Measurements from ENCODE around the gene COX7A1. TPM values are rescaled to one million over a fixed set of nuclear protein-coding genes. Genes with fewer than 3 reads are reported as not detected.
"Not testable (repeated sequence)": the region's sequence is repeated elsewhere in the genome, so short reads cannot be mapped to it uniquely, and the experiment has no call there.

The COX7A1 gene
- total RNA-seq, 2 donors from 2014 or later: not detected

DNA sequence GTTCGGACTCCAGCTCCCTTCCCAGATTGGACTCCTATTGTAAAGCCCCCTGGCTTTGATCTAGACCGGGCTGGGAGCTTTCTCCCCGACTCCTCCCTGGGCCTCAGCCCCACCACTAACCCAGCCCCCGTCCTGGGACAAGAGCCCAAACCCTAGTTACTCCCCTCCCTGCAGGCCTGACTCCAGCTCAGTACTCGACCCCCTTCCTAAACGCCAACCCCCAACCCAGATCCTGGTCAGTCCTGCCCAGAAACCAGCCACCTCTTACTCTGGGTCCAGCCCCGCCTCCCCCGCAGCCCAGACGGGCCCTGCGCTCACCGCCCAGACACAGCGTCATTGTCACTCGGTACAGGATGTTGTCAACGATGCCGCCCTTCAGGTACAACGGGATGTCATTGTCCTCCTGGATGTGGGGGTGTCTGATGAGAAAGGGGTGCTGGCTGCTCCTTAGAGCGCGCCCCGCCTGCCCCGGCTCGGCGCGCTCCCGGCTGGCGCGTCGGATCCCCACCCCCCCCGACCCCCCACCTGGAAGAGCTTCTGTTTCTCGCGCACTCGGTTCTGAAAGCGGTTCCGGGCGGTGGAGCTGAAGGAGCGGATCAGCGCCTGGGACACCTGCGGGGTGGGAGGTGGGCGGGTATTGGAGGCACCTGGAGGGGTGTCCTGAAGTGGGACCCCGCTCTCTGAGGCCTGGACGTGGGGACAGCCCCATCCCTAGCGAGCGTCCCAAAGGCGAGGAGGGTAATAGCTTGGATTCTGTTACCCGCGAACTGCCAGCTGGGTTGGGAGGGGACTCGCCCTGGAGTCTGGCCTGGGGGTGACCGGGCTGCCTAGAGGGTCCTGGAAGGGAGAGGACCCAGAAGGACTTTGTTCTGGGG, 866 bp downstream of the COX7A1 start:
- Mint-ChIP-seq H3K27me3 (no peaks in the 10 kb centered on the region), H3K36me3 (ENCODE audit: low read depth) (peaks cover 50% of the 10 kb centered on the region), H3K4me1 (peaks cover 14% of the 10 kb centered on the region), H3K4me3 (no peak overlapping the region), H3K27ac (no peak overlapping the region), H3K9me3 (no peaks in the 10 kb centered on the region)
- ATAC-seq (replicated peaks): no peak

GRCh38 chr19:36150586-36150985, 1.7 kb downstream of the COX7A1 start:
- Mint-ChIP-seq H3K4me3 (no peak overlapping the region), H3K4me1 (peaks cover 7% of the 10 kb centered on the region), H3K36me3 (ENCODE audit: low read depth) (peaks cover 58% of the 10 kb centered on the region), H3K9me3 (no peaks in the 10 kb centered on the region), H3K27ac (peak overlapping the region; percentile 62), H3K27me3 (no peaks in the 10 kb centered on the region)
- no peak for ATAC-seq (replicated peaks)

DNA sequence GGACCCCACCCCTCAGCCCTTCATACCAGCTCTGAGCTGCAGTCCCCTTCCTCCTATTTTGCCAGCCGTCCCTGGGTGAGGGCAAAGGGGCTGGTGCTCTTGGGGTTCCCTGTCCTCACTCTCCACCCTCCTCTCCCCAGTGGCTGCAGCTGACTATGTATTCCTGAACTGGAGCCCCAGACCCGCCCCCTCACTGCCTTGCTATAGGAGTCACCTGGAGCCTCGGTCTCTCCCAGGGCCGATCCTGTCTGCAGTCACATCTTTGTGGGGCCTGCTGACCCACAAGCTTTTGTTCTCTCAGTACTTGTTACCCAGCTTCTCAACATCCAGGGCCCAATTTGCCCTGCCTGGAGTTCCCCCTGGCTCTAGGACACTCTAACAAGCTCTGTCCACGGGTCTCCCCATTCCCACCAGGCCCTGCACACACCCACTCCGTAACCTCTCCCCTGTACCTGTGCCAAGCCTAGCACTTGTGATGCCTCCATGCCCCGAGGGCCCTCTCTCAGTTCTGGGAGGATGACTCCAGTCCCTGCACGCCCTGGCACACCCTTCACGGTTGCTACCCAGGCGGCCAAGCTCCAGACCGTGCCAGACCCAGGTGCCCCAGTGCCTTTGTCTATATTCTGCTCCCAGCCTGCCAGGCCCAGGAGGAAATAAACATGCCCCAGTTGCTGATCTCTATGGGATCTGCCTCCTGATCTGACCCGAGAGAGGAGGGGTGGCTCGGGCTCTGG, 2.4 kb downstream of the COX7A1 start:
- no peak for ATAC-seq (replicated peaks)
- peaks cover 65% of the 10 kb centered on the region for H3K36me3 Mint-ChIP-seq (ENCODE audit: low read depth)
- no peak overlapping the region for H3K4me3 Mint-ChIP-seq
- peaks cover 3% of the 10 kb centered on the region for H3K4me1 Mint-ChIP-seq
- H3K9me3 Mint-ChIP-seq: no peaks in the 10 kb centered on the region
- no peaks in the 10 kb centered on the region for H3K27me3 Mint-ChIP-seq
- peak overlapping the region; percentile 62 for H3K27ac Mint-ChIP-seq

DNA sequence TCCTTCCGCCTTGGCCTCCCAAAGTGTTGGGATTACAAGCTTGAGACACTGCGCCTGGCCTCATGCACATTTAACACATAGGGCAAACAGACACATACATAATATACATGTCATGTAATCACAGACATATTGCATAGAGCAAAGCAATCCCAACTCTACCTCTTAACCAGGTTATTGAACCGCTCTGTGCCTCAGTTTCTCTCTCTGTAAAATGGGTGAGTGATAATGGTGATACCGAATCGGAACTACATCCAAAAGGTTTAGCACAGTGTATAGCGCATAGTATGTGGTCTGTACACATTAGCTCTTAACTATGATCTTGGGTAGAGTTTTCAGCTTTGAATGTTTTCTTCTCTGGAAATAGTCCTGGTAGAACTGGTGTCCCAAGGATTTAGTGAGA, 7.6 kb downstream of the COX7A1 start:
- H3K27ac Mint-ChIP-seq: no peak overlapping the region
- no peak for ATAC-seq (replicated peaks)
- H3K27me3 Mint-ChIP-seq: no peaks in the 10 kb centered on the region
- peaks cover 18% of the 10 kb centered on the region for H3K4me1 Mint-ChIP-seq
- no peaks in the 10 kb centered on the region for H3K9me3 Mint-ChIP-seq
- peaks cover 86% of the 10 kb centered on the region for H3K36me3 Mint-ChIP-seq (ENCODE audit: low read depth)
- H3K4me3 Mint-ChIP-seq: no peak overlapping the region

GRCh38 chr19:36142496-36142895, 9.8 kb downstream of the COX7A1 start:
- peak overlapping the region; percentile 6 for H3K4me3 Mint-ChIP-seq
- no peak overlapping the region for H3K27ac Mint-ChIP-seq
- H3K27me3 Mint-ChIP-seq: no peaks in the 10 kb centered on the region
- ATAC-seq (replicated peaks): no peak
- no peaks in the 10 kb centered on the region for H3K9me3 Mint-ChIP-seq
- peaks cover 65% of the 10 kb centered on the region for H3K36me3 Mint-ChIP-seq (ENCODE audit: low read depth)
- peaks cover 18% of the 10 kb centered on the region for H3K4me1 Mint-ChIP-seq

DNA sequence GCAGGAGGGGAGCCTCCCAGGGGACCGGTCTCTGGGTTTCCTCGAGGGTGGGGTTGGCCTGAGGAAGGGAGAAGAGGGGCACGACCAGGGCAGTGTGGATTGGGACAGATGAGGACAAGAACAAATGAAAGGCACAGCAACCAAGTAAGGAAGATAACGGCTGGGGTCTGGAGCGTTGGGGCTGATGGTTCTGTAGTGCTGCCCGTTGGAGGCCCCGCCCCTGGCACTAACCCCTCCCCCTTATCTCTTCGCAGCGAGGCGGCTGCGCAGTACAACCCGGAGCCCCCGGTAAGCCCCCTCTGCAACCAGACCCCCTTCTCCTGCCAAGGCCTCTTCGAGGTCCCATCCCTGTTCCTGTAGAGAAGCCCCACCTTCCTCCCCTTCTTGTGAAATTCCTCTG, 10.2 kb downstream of the COX7A1 start:
- no peaks in the 10 kb centered on the region for H3K27me3 Mint-ChIP-seq
- peaks cover 61% of the 10 kb centered on the region for H3K36me3 Mint-ChIP-seq (ENCODE audit: low read depth)
- ATAC-seq (replicated peaks): no peak
- peaks cover 16% of the 10 kb centered on the region for H3K4me1 Mint-ChIP-seq
- peak overlapping the region; percentile 77 for H3K4me3 Mint-ChIP-seq
- peak overlapping the region; percentile 59 for H3K27ac Mint-ChIP-seq
- H3K9me3 Mint-ChIP-seq: no peaks in the 10 kb centered on the region

GRCh38 chr19:36141039-36141927, 11.0 kb downstream of the COX7A1 start:
- Mint-ChIP-seq H3K9me3 (no peaks in the 10 kb centered on the region), H3K36me3 (ENCODE audit: low read depth) (peaks cover 53% of the 10 kb centered on the region), H3K27me3 (no peaks in the 10 kb centered on the region), H3K4me3 (peak overlapping the region; percentile 77), H3K27ac (peak overlapping the region; percentile 59), H3K4me1 (peaks cover 22% of the 10 kb centered on the region)
- peak; percentile 77 for ATAC-seq (replicated peaks)

DNA sequence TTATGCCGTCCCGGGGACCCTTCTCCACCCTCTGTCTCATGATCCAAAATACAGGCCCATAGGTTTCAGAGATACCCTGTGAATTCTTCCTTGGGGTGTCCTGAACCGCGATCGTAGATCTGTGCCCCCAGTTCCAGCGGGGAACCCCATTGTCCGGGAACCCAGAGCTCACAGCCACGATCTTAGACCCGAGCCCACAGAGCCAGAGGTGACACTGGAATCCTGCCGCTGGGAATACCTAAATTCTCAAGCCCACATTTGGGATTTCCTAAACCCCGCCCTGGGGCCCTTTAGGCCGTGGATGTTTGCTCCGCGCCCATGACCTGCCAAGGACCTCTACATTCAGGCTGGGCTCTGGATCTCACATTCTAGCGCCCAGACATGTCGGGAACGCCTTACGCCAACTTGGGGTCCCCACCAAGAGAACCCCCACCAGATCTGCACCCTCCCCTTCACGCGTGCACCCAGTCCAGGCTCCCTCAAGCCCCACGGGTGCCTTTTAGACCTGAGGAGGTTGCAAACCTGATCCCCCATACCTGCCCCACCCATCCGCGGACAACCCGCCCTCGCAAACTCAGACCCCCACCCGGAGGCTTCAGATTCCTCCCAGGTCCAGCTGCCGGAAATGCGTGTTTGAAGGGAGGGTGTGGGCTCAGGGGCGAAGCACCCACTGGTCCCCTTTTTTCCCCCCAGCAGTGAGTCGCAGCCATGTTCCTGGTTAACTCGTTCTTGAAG, 11.8 kb downstream of the COX7A1 start:
- H3K27me3 Mint-ChIP-seq: no peaks in the 10 kb centered on the region
- peaks cover 45% of the 10 kb centered on the region for H3K36me3 Mint-ChIP-seq (ENCODE audit: low read depth)
- H3K9me3 Mint-ChIP-seq: no peaks in the 10 kb centered on the region
- peak overlapping the region; percentile 59 for H3K27ac Mint-ChIP-seq
- ATAC-seq (replicated peaks): peak; percentile 17
- peaks cover 22% of the 10 kb centered on the region for H3K4me1 Mint-ChIP-seq
- peak overlapping the region; percentile 77 for H3K4me3 Mint-ChIP-seq

DNA sequence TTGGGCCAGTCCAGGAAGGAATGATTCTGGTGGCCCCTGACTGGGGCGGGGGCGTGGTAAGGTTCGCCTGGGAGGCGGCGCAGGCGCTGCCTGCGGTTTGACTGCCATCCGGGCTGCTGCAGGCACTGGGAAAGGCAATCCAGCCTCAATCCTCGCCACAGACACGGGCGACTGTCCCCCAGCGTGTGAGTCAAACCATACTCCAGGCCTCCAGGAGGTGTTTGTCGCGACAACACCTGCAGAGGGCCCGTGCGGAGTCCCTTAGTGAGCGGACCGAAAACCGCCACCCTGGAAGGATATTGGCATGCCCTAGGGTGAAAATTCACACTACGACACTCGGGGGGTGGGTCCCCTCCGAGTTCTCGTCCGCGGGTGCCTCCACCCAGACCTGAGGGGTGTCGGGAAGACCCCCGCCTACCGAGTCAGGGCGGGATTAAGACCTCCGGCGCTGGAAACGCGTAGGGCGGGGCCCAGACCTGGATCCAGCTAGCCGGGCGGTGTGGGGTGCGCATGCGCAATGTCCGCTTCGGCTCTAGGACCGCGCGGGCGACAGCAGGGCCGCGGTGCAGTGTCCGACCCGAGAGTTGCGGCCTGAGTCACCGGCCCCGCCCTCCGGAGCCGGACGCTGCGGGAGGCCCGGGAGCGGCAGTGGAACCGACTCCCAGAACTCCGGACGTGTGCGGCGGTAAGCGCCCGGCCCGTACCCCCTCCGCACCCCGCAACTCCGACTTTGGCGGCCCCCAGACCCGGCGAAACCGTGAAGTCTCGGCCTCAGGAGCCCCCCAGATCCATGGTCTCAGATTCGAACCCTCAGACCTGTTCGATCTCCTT, 12.6 kb downstream of the COX7A1 start, which contains the start of gene CAPNS1:
CAPNS1 (plus strand) TSS at position 594 of the 831 bp plus-strand sequence. CDS start 946 bp downstream, outside the sequence.
- ATAC-seq (replicated peaks): peak; percentile 77
- peaks cover 37% of the 10 kb centered on the region for H3K36me3 Mint-ChIP-seq (ENCODE audit: low read depth)
- peaks cover 22% of the 10 kb centered on the region for H3K4me1 Mint-ChIP-seq
- H3K27ac Mint-ChIP-seq: peak within 1 kb of the TSS; percentile 59
- H3K27me3 Mint-ChIP-seq: no peaks in the 10 kb centered on the region
- no peaks in the 10 kb centered on the region for H3K9me3 Mint-ChIP-seq
- peak within 1 kb of the TSS; percentile 77 for H3K4me3 Mint-ChIP-seq

- H3K4me1 Mint-ChIP-seq: peaks cover 22% of the 10 kb centered on the region
- peak overlapping the region; percentile 77 for H3K4me3 Mint-ChIP-seq
- peaks cover 32% of the 10 kb centered on the region for H3K36me3 Mint-ChIP-seq (ENCODE audit: low read depth)
- H3K27ac Mint-ChIP-seq: peak overlapping the region; percentile 59
- no peak for ATAC-seq (replicated peaks)
- no peaks in the 10 kb centered on the region for H3K9me3 Mint-ChIP-seq
- H3K27me3 Mint-ChIP-seq: no peaks in the 10 kb centered on the region
Observed at GRCh38 chr19:36139120-36139472, 13.2 kb downstream of the COX7A1 start.

- peak overlapping the region; percentile 59 for H3K4me3 Mint-ChIP-seq
Observed at GRCh38 chr19:36136964-36137686, 15.1 kb downstream of the COX7A1 start.

DNA sequence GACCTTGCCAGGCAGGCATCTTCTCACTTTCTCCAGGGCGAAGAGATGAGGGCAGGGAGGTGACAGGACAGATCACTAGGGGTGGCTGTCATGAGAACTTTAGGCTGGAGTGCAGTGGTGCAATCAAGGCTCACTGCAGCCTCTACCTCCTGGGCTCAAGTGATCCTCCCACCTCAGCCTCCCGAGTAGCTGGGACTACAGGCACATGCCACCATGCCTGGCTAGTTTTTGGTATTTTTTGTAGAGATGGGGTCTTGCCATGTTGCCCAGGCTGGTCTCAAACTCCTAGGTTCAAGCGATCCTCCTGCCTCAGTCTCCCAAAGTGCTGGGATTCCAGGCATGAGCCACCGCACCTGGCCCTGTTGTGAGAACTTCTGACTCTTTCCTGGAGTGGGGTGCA, 17.4 kb downstream of the COX7A1 start:
- peaks cover 12% of the 10 kb centered on the region for H3K4me1 Mint-ChIP-seq
- not testable (repeated sequence) for H3K27ac Mint-ChIP-seq; H3K4me3 Mint-ChIP-seq; H3K9me3 Mint-ChIP-seq; ATAC-seq (replicated peaks); H3K36me3 Mint-ChIP-seq (ENCODE audit: low read depth); H3K27me3 Mint-ChIP-seq

More at GRCh38 chr19:36136964-36137686, 15.1 kb downstream of the COX7A1 start:
- peak; percentile 3 for ATAC-seq (replicated peaks)
- Mint-ChIP-seq H3K36me3 (ENCODE audit: low read depth) (peaks cover 18% of the 10 kb centered on the region), H3K27ac (peak overlapping the region; percentile 75), H3K9me3 (no peaks in the 10 kb centered on the region), H3K4me1 (peaks cover 16% of the 10 kb centered on the region), H3K27me3 (no peaks in the 10 kb centered on the region)
